Renal cortex interstitium (tissue), 11 donors: Measurements from ENCODE around the gene FRRS1. TPM values are rescaled to one million over a fixed set of nuclear protein-coding genes. Genes with fewer than 3 reads are reported as not detected.

Experiments used
- DNase-seq, 11 donors: peaks; one replicate each; pipeline ENCODE4 v3.0.0-alpha.2; 2013; ENCODE audit warnings: low read depth in 9 of 11, low spot score in 4 of 11; ENCODE audit errors: extremely low read depth in 1 of 11
- polyA plus RNA-seq, 3 donors: library from polyadenylated mRNA; unstranded; fragments of 120-200 nt; gene quantifications; one replicate each; pipeline ENCODE4 v1.2.1, GENCODE V29; 2013; ENCODE audit not compliant: insufficient read length in 3 of 3

FRRS1 gene
- polyA plus RNA-seq, 3 donors = 8.3 to 10.8 (median 8.5) TPM

DNA sequence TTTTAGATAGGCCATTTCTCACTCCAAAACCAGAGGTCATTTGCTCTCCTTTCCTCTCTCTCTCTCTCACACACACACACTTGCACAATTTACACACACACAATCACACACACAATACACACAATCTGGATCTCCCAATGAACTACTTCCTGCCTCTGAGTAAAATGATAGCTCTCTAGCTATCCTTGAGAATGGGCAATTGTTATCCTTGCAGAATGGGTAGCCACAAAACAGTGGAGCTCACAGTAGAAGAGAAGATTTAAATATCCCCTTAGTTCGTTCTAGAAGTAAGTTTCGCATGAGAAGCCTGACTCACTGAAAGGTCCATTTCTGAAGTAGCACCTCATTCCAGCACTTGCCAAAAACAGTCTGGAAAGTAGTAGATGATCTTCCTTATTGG is 102.9 kb downstream of the FRRS1 start:
- no peak for DNase-seq

DNA sequence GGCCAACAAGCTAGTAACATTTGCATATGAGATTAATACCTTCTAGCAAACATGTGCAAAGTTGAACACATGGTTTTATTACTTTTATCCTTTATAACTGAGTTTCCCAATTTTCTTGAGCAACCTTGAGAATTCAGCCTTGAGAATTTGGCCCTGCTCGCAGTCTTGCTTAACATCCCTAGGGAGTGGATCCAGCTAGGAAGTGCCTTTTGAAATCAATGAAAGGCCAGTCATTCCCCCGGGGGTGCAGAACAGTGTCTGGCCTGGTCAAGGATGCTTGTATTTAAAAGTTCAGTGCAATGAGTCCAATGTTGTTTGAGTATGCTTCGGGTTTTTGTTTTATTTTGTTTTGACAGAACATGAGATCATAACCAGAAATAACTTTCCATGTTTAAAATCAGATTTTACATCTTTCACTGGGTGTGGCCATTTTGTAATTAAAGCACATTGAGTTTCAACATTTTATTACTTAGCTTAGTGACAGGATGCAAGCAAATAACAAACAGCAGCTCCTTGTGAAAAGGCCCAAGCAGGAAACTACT is 103.8 kb downstream of the FRRS1 start:
- no peak for DNase-seq

DNA sequence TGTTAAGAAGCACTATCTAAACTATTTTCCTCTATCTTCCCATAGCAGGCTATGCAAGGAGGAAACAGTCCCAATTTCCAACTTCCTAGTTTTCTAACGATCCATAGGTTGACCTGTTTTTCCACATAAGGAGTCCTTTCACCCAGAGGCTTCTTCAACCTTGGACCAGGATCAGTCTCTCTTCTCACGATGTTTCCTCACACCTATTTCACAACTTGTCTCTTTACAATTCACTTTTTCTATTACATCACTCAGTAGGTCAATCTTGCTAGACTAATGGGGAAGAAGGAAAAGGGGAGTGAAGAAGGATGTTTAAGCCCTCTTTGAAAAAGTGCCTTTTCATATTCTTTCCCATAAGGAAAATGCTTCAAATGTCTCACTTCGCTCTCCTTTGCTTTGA is 104.7 kb downstream of the FRRS1 start:
- DNase-seq = no peak

DNA sequence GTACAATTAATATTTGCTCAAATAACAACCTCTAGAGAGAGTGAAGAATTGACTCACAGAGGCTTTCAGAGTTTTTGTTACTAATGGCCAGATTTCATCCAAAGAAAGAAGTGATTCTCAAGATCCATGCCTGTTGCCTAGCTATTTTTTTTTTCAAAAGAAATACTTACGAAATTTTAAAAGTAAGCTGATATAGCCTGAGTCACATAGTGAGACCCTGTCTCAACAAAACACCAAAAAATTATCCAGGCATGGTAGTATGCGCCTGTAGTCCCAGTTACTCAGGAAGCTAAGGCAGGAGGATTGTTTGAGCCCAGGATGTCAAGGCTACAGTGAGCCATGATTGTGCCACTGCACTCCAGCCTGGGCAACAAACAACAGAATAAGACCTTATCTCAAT is 105.9 kb downstream of the FRRS1 start:
- no peak for DNase-seq

DNA sequence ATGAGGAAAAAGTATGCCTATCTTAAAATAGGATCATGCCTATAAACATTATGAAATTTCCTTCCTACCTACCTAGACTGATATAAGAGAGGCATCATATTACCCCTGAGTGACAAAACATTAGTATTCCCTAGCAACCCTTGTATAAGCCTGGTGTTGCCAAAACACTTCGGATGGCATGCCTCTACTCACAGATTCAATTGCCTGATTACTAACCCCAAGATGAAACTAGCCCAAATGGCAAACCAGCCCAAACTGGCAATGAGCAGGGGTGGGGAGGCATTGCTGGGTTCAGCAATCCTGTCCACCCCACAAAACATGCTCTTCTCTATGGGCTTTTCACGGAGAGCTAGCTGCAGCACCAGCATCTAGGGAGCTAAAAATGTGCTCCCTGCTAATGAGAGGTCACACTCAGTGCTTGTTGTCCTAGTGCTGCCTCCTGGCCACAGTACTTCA is 106.7 kb downstream of the FRRS1 start:
- DNase-seq = no peak

Other genes starting within 250 kb of the FRRS1 start
- 1 to 10 TPM; 2.0 to 3.6 (median 2.6) TPM for gene PALMD, start 120.5 kb downstream of the FRRS1 start, polyA plus RNA-seq
- gene AGL, start 83.7 kb upstream of the FRRS1 start, polyA plus RNA-seq = 10 to 100 TPM; 26.3 to 32.2 (median 30.3) TPM
- 10 to 100 TPM; 23.7 to 42.1 (median 29.2) TPM for gene SLC35A3, start 203.4 kb upstream of the FRRS1 start, polyA plus RNA-seq